Measurements from ENCODE around the gene KLHL3.

KLHL3 gene

DNA sequence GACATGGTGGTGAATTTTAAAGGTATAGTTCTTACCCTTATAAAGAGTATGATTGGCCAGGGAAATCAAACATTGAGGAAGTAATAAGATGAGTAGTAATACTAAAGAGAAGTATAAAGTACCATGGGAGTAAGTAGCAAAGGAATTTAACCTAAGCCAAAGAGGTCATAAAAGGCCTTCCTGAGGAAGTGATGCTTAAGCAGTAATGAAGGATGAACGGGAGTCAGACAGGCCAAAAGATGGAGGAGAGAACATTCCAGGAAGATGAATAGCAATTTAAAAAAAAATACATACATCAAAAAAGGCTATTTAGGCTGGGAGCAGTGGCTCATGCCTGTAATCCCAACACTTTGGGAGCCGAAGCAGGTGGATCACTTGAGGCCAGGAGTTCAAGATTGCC lies 29.0 kb downstream of the KLHL3 start:
- Histone ChIP-seq H3K14ac (ENCODE audit: low read length) (no peak overlapping the region), H4K91ac (ENCODE audit: low read depth, low read length, poor library complexity) (no peak overlapping the region), H3K9ac (ENCODE audit: low read depth, low read length, poor library complexity) (no peak overlapping the region), H3K4ac (ENCODE audit: low read length) (no peak overlapping the region), H3K36me3 (replicated peaks in 1 of 2; ENCODE audit: control insufficient read depth in 2 of 2, insufficient read depth in 2 of 2, low read length in 2 of 2) (peaks cover 0 to 6% of the 10 kb centered on the region in 2 donors), H3K4me1 (ENCODE audit: control insufficient read depth in 2 of 2, insufficient read depth in 1 of 2, low read depth in 1 of 2, low read length in 2 of 2) (no peaks in the 10 kb centered on the region), H3K27ac (replicated peaks; ENCODE audit: low read length) (no peak overlapping the region), H4K8ac (ENCODE audit: low read depth, low read length) (no peak overlapping the region), H3K4me2 (ENCODE audit: insufficient read depth, low read length, poor library complexity, severe bottlenecking) (no peak overlapping the region), H3K4me3 (ENCODE audit: low read length in 2 of 2) (no peak overlapping the region), H2BK120ac (ENCODE audit: low read depth, low read length) (no peak overlapping the region), H2BK5ac (ENCODE audit: low read length) (no peak overlapping the region), H2AK5ac (ENCODE audit: low read depth, low read length) (no peak overlapping the region), H3K18ac (ENCODE audit: low read length) (no peak overlapping the region), H3K79me1 (ENCODE audit: low read depth, low read length) (no peaks in the 10 kb centered on the region), H2BK12ac (ENCODE audit: low read length) (no peak overlapping the region), H3K23ac (ENCODE audit: low read depth, low read length, poor library complexity) (no peak overlapping the region), H2BK15ac (ENCODE audit: low read length) (no peak overlapping the region), H3K9me3 (replicated peaks in 1 of 2; ENCODE audit: control insufficient read depth in 2 of 2, insufficient read depth in 1 of 2, low read depth in 1 of 2, low read length in 2 of 2) (no peaks in the 10 kb centered on the region), H2AFZ (ENCODE audit: low read length) (no peak overlapping the region), H3K27me3 (ENCODE audit: control insufficient read depth in 3 of 3, insufficient read depth in 3 of 3, low read depth in 1 of 3, low read length in 3 of 3) (no peaks in the 10 kb centered on the region)
- no peak for DNase-seq (ENCODE audit: low spot score)
- no CpG with 5 or more reads among the region's 2 CpGs for WGBS, 2 donors (ENCODE audit: extremely low coverage in 2 of 2, insufficient read length in 2 of 2, insufficient replicate concordance in 1 of 2)

DNA sequence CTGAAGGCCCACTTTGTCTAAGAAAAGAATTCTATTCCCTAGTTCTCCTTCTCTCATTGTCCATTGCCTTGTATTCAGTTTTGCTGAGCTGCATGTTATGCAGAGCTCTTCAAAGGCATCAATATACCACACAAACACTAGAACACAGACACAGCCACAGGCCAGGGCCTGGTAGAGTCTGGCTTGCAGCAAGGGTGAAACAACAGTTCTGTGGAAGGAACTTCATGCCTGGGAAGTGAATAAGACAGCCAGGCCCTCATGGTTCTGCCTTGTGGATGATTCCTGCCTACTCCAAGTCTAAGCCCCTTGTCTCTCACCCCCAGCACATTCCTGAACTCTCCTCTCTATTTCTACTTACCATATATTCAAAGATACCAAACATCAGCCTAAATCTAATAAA lies 30.8 kb downstream of the KLHL3 start:
- H3K27ac ChIP-seq (replicated peaks; ENCODE audit: low read length) = no peak overlapping the region
- H3K4me1 ChIP-seq (ENCODE audit: control insufficient read depth in 2 of 2, insufficient read depth in 1 of 2, low read depth in 1 of 2, low read length in 2 of 2) = no peaks in the 10 kb centered on the region
- no peak overlapping the region for H3K4me2 ChIP-seq (ENCODE audit: insufficient read depth, low read length, poor library complexity, severe bottlenecking)
- no peaks in the 10 kb centered on the region for H3K79me1 ChIP-seq (ENCODE audit: low read depth, low read length)
- H4K8ac ChIP-seq (ENCODE audit: low read depth, low read length) = no peak overlapping the region
- peaks cover 0 to 6% of the 10 kb centered on the region in 2 donors for H3K36me3 ChIP-seq (replicated peaks in 1 of 2; ENCODE audit: control insufficient read depth in 2 of 2, insufficient read depth in 2 of 2, low read length in 2 of 2)
- no peaks in the 10 kb centered on the region for H3K27me3 ChIP-seq (ENCODE audit: control insufficient read depth in 3 of 3, insufficient read depth in 3 of 3, low read depth in 1 of 3, low read length in 3 of 3)
- no peak overlapping the region for H2AFZ ChIP-seq (ENCODE audit: low read length)
- no peak overlapping the region for H2BK12ac ChIP-seq (ENCODE audit: low read length)
- no peak for DNase-seq (ENCODE audit: low spot score)
- H2BK5ac ChIP-seq (ENCODE audit: low read length) = no peak overlapping the region
- H4K91ac ChIP-seq (ENCODE audit: low read depth, low read length, poor library complexity) = no peak overlapping the region
- H3K4me3 ChIP-seq (ENCODE audit: low read length in 2 of 2) = no peak overlapping the region
- H2BK120ac ChIP-seq (ENCODE audit: low read depth, low read length) = no peak overlapping the region
- no peak overlapping the region for H3K9ac ChIP-seq (ENCODE audit: low read depth, low read length, poor library complexity)
- H2AK5ac ChIP-seq (ENCODE audit: low read depth, low read length) = no peak overlapping the region
- no peak overlapping the region for H3K14ac ChIP-seq (ENCODE audit: low read length)
- no peak overlapping the region for H3K4ac ChIP-seq (ENCODE audit: low read length)
- H3K23ac ChIP-seq (ENCODE audit: low read depth, low read length, poor library complexity) = no peak overlapping the region
- H3K9me3 ChIP-seq (replicated peaks in 1 of 2; ENCODE audit: control insufficient read depth in 2 of 2, insufficient read depth in 1 of 2, low read depth in 1 of 2, low read length in 2 of 2) = no peaks in the 10 kb centered on the region
- no peak overlapping the region for H2BK15ac ChIP-seq (ENCODE audit: low read length)
- H3K18ac ChIP-seq (ENCODE audit: low read length) = no peak overlapping the region

GRCh38 chr5:137703565-137703964 lies 32.3 kb downstream of the KLHL3 start:
- H3K14ac ChIP-seq (ENCODE audit: low read length) = no peak overlapping the region
- no peak overlapping the region for H2AFZ ChIP-seq (ENCODE audit: low read length)
- H2BK15ac ChIP-seq (ENCODE audit: low read length) = no peak overlapping the region
- H3K79me1 ChIP-seq (ENCODE audit: low read depth, low read length) = no peaks in the 10 kb centered on the region
- H4K8ac ChIP-seq (ENCODE audit: low read depth, low read length) = no peak overlapping the region
- no peak overlapping the region for H2AK5ac ChIP-seq (ENCODE audit: low read depth, low read length)
- no peaks in the 10 kb centered on the region for H3K4me1 ChIP-seq (ENCODE audit: control insufficient read depth in 2 of 2, insufficient read depth in 1 of 2, low read depth in 1 of 2, low read length in 2 of 2)
- no peak overlapping the region for H3K4me2 ChIP-seq (ENCODE audit: insufficient read depth, low read length, poor library complexity, severe bottlenecking)
- H3K27me3 ChIP-seq (ENCODE audit: control insufficient read depth in 3 of 3, insufficient read depth in 3 of 3, low read depth in 1 of 3, low read length in 3 of 3) = no peaks in the 10 kb centered on the region
- H3K23ac ChIP-seq (ENCODE audit: low read depth, low read length, poor library complexity) = no peak overlapping the region
- no peaks in the 10 kb centered on the region for H3K9me3 ChIP-seq (replicated peaks in 1 of 2; ENCODE audit: control insufficient read depth in 2 of 2, insufficient read depth in 1 of 2, low read depth in 1 of 2, low read length in 2 of 2)
- H3K18ac ChIP-seq (ENCODE audit: low read length) = no peak overlapping the region
- H4K91ac ChIP-seq (ENCODE audit: low read depth, low read length, poor library complexity) = no peak overlapping the region
- no peak overlapping the region for H3K27ac ChIP-seq (replicated peaks; ENCODE audit: low read length)
- H2BK5ac ChIP-seq (ENCODE audit: low read length) = no peak overlapping the region
- no peak for DNase-seq (ENCODE audit: low spot score)
- WGBS, 2 donors (ENCODE audit: extremely low coverage in 2 of 2, insufficient read length in 2 of 2, insufficient replicate concordance in 1 of 2) = 100% methylated on average over 2 of the region's 5 CpGs; no CpG with 5 or more reads in 1 of the 2 donors
- H3K36me3 ChIP-seq (replicated peaks in 1 of 2; ENCODE audit: control insufficient read depth in 2 of 2, insufficient read depth in 2 of 2, low read length in 2 of 2) = peaks cover 0 to 4% of the 10 kb centered on the region in 2 donors
- no peak overlapping the region for H2BK120ac ChIP-seq (ENCODE audit: low read depth, low read length)
- no peak overlapping the region for H2BK12ac ChIP-seq (ENCODE audit: low read length)
- no peak overlapping the region for H3K9ac ChIP-seq (ENCODE audit: low read depth, low read length, poor library complexity)
- no peak overlapping the region for H3K4ac ChIP-seq (ENCODE audit: low read length)
- no peak overlapping the region for H3K4me3 ChIP-seq (ENCODE audit: low read length in 2 of 2)

GRCh38 chr5:137700282-137700680 lies 35.6 kb downstream of the KLHL3 start:
- DNase-seq (ENCODE audit: low spot score) = no peak
- H3K27ac ChIP-seq (replicated peaks; ENCODE audit: low read length) = no peak overlapping the region
- no peak overlapping the region for H4K8ac ChIP-seq (ENCODE audit: low read depth, low read length)
- H2BK15ac ChIP-seq (ENCODE audit: low read length) = no peak overlapping the region
- H3K9me3 ChIP-seq (replicated peaks in 1 of 2; ENCODE audit: control insufficient read depth in 2 of 2, insufficient read depth in 1 of 2, low read depth in 1 of 2, low read length in 2 of 2) = no peaks in the 10 kb centered on the region
- H2BK120ac ChIP-seq (ENCODE audit: low read depth, low read length) = no peak overlapping the region
- H3K23ac ChIP-seq (ENCODE audit: low read depth, low read length, poor library complexity) = no peak overlapping the region
- no peak overlapping the region for H3K9ac ChIP-seq (ENCODE audit: low read depth, low read length, poor library complexity)
- peaks cover 0 to 9% of the 10 kb centered on the region in 2 donors for H3K36me3 ChIP-seq (replicated peaks in 1 of 2; ENCODE audit: control insufficient read depth in 2 of 2, insufficient read depth in 2 of 2, low read length in 2 of 2)
- H4K91ac ChIP-seq (ENCODE audit: low read depth, low read length, poor library complexity) = no peak overlapping the region
- H3K14ac ChIP-seq (ENCODE audit: low read length) = no peak overlapping the region
- no peak overlapping the region for H3K4me2 ChIP-seq (ENCODE audit: insufficient read depth, low read length, poor library complexity, severe bottlenecking)
- WGBS, 2 donors (ENCODE audit: extremely low coverage in 2 of 2, insufficient read length in 2 of 2, insufficient replicate concordance in 1 of 2) = no CpG with 5 or more reads among the region's 3 CpGs
- no peak overlapping the region for H2AK5ac ChIP-seq (ENCODE audit: low read depth, low read length)
- H3K79me1 ChIP-seq (ENCODE audit: low read depth, low read length) = no peaks in the 10 kb centered on the region
- H3K18ac ChIP-seq (ENCODE audit: low read length) = no peak overlapping the region
- no peak overlapping the region for H3K4ac ChIP-seq (ENCODE audit: low read length)
- no peak overlapping the region for H2BK12ac ChIP-seq (ENCODE audit: low read length)
- H3K27me3 ChIP-seq (ENCODE audit: control insufficient read depth in 3 of 3, insufficient read depth in 3 of 3, low read depth in 1 of 3, low read length in 3 of 3) = no peaks in the 10 kb centered on the region
- H2BK5ac ChIP-seq (ENCODE audit: low read length) = no peak overlapping the region
- H3K4me1 ChIP-seq (ENCODE audit: control insufficient read depth in 2 of 2, insufficient read depth in 1 of 2, low read depth in 1 of 2, low read length in 2 of 2) = no peaks in the 10 kb centered on the region
- no peak overlapping the region for H3K4me3 ChIP-seq (ENCODE audit: low read length in 2 of 2)
- H2AFZ ChIP-seq (ENCODE audit: low read length) = no peak overlapping the region

All from neuronal stem cell (in vitro differentiated cells).